Stimulated activated CD4-positive, alpha-beta T cell treated with anti-CD3 and anti-CD28 coated beads, Interleukin-15, amount 100 ng/mL, for 1 hour (primary cell): ENCODE results near the gene GLT8D2.

Experiments
- DNase-seq, 2 donors: peaks; one replicate each; pipeline ENCODE4 v3.0.0-alpha.2; 2020; ENCODE audit warnings: low read depth in 1 of 2, low spot score in 1 of 2

GLT8D2 gene

GRCh38 chr12:104049903-104050356 is at the start of gene GLT8D2:
TSS of gene GLT8D2 (minus strand) at chr12:104050187. CDS start at chr12:104019648, 30,539 bp downstream.
- no peak for DNase-seq

- DNase-seq: no peak
Measured at GRCh38 chr12:104097954-104098353, 48.0 kb upstream of the GLT8D2 start.

- DNase-seq: no peak
Measured at GRCh38 chr12:104095289-104095688, 45.3 kb upstream of the GLT8D2 start.

GRCh38 chr12:104094284-104094683 is 44.3 kb upstream of the GLT8D2 start:
- no peak for DNase-seq

GRCh38 chr12:104091136-104091535 is 41.1 kb upstream of the GLT8D2 start:
- DNase-seq: no peak

- no peak for DNase-seq
Measured at GRCh38 chr12:104090685-104091084, 40.7 kb upstream of the GLT8D2 start.

GRCh38 chr12:104083769-104084475 is 33.9 kb upstream of the GLT8D2 start:
- DNase-seq: no peak

GRCh38 chr12:104080764-104081163 is 30.8 kb upstream of the GLT8D2 start:
- no peak for DNase-seq

GRCh38 chr12:104079024-104079423 is 29.0 kb upstream of the GLT8D2 start:
- DNase-seq: no peak

- DNase-seq: no peak
Measured at GRCh38 chr12:104073699-104074098, 23.7 kb upstream of the GLT8D2 start.

- no peak for DNase-seq
Measured at GRCh38 chr12:104072099-104072498, 22.1 kb upstream of the GLT8D2 start.

GRCh38 chr12:104064842-104065427 is 14.9 kb upstream of the GLT8D2 start:
- no peak for DNase-seq

- DNase-seq: peak; percentile 75 to 85
Measured at GRCh38 chr12:104064031-104064841, 14.2 kb upstream of the GLT8D2 start, which contains the start of gene HCFC2. TSS of gene HCFC2 (plus strand) at chr12:104064531. CDS start at chr12:104064561, 30 bp downstream.

GRCh38 chr12:104063712-104064030 is 13.7 kb upstream of the GLT8D2 start:
- peak in 1 of 2 donors; percentile 2 for DNase-seq

- no peak for DNase-seq
Measured at GRCh38 chr12:104060791-104061190, 10.8 kb upstream of the GLT8D2 start.

- DNase-seq: no peak
Measured at GRCh38 chr12:104059963-104060362, 10.0 kb upstream of the GLT8D2 start.

GRCh38 chr12:104058802-104059201 is 8.8 kb upstream of the GLT8D2 start:
- no peak for DNase-seq

GRCh38 chr12:104057771-104058197 is 7.8 kb upstream of the GLT8D2 start:
- no peak for DNase-seq

GRCh38 chr12:104056419-104056972 is 6.5 kb upstream of the GLT8D2 start:
- no peak for DNase-seq

GRCh38 chr12:104055686-104056388 is 5.8 kb upstream of the GLT8D2 start:
- no peak for DNase-seq
